HG03095 (cell line): ENCODE measurements around the gene NRXN2.
"Not testable (repeated sequence)": the region's sequence is repeated elsewhere in the genome, so short reads cannot be mapped to it uniquely, and the experiment has no call there.

Experiments used
- ATAC-seq: cut with Tn5 transposase; IDR thresholded peaks from one replicate; pipeline ENCODE4 v1.9.1; 2021; ENCODE audit warnings: moderate library complexity; ENCODE audit not compliant: unreplicated experiment

NRXN2 gene

DNA sequence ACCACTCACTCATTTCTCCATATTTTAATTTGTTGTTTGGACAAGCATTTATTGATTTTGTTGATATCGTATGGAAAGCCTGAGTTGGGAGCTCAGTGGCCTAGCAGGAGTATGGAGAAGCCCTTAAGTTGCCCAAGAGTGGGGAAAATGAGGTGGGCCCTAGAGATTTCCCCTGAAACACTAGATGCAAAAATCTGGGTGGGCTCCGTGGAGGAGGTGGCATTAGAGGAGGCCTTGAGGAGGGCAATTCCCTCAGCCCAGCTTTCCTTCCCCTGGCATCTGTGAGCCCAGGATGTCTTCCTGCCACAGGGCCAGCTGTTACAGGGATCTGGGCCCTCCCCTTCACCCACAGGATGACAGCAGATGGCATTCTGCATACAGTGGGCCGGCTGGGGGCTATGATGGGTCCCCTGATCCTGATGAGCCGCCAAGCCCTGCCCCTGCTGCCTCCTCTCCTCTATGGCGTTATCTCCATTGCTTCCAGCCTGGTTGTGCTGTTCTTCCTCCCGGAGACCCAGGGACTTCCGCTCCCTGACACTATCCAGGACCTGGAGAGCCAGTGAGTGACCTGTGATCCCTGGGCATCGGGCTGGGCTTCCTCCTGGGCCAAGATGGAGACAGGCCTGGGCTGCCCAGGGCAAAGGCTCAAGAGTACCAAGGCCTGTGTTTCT is 153.6 kb downstream of the NRXN2 start:
- ATAC-seq, result no peak

DNA sequence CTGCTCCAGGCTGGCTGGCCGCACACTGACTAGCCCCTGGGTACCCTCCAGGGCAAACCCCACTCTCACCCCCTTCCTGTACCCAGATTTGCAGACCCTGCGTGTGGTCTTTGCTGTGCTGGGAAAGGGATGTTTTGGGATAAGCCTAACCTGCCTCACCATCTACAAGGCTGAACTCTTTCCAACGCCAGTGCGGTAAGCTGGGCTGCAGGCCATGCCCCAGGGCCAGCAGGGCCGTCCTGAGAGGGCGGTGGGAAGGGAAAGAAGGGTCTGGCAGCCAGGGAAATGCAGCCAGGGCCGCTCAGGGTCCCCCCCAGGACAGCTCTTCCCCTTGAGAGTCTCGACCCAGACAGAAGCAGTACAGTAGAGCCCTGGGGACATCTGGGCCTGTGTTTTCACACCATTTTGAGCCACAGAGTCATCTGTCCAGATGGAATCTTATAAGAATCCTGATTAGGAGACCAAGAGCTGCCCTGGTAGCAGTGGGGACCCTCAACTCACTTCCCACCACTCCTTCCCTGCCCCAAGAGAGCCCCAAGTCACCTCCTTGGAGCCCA is 154.3 kb downstream of the NRXN2 start:
- ATAC-seq, result no peak

DNA sequence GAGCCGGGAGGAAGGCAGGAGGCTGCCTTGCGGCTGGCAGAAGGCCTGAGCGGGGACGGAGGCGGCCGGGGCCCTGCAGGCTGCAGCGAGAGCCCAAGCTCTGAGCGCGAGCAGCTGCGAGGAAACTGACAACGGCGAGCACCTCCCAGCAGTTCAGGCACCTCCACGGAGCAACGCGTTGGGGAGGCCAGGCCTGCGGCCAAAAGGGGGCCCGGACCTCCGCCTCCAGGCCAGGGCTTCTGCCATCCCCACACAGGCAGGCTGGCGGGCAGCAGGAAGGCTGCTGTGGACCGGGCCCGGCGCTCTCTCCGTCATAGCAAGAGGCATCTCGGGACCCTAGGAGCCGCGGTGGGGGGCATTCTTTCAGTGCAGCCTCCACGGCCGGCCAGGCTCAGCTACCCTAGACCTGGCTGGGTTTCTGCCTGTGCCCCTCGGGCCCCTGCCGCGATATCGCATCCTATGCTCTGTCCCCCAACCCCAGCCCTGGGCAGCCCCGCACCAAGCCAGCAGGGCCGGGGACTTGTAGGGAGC is 154.9 kb downstream of the NRXN2 start:
- no peak for ATAC-seq

DNA sequence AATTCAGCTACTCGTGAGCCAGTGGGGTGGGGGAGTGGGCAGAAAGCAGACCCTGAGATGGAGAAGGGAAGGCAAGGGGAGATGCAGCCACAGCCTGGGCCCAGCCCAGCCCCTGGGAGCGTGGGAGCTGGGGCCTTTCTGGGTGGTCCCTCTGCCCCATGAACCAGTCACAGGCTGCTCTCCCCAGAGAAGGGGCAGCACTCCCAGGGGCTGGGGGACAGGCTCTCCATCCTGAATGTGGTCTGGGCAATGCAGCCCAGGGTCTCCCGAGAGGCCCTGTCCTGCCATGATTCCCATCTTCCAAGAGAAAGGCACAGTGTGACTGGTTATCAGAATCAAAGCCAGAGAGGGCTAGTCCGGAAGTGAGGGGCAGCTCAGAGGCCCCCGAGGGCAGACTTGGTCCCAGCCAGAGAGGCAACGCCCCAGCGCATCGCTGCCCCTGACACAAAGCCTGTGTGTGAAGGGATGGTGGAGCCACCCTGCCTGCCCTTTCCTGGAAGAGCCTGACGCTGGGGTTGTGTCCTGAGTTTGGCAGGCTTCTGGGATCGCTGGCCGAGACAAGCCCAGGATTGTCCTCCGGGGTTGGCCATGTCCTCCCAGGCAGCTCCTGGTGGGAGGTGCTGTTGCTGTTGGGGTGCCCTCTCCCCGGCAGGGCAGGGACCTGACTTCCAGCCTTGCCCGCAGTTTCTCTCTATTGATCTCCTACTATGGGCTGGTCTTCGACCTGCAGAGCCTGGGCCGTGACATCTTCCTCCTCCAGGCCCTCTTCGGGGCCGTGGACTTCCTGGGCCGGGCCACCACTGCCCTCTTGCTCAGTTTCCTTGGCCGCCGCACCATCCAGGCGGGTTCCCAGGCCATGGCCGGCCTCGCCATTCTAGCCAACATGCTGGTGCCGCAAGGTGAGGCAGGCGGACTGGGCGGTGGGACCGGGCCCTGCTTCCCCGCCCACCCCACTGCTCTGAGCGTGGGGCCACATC is 155.8 kb downstream of the NRXN2 start:
- ATAC-seq, result no peak

DNA sequence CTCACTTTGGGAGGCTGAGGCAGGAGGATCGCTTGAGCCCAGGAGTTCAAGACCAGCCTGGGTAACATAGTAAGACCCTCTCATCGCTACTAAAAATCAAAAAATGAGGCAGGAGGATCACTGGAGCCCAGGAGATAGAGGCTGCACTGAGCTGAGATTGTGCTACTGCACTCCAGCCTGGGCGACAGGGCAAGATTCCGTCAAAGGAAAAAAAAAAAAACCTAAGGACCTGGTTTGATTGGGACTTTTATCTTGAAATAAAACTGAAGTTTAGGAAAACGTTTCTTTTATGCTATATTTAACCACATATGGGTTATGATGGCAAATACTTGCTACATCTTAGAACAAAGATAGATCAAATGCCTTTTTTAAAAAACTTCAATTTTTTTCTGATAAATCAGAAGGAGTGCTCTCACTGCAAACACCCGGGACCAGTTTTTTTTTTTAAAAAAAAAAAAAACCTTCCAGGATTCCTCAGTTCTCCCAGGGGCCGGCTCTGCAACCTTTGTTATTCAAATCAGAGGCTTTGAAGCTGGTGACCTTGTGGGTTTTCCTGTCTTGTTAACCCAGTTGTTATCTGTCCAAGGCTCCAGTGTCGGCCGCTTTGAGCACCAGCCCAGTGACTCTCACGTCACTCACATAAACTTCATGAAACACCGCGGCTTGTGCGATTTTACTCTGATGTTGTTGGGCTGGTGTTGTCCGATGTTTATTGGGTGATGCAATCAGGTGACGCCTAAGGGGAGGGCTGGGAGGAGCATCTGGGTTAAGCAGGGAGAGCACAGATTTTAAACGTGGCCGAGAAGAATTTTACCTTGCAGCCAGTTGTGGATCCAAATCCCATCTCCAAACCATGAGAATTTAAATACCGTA is 156.7 kb downstream of the NRXN2 start:
- ATAC-seq, result no peak

- ATAC-seq, result no peak
Measured at GRCh38 chr11:64564947-64565889, 157.8 kb downstream of the NRXN2 start.

DNA sequence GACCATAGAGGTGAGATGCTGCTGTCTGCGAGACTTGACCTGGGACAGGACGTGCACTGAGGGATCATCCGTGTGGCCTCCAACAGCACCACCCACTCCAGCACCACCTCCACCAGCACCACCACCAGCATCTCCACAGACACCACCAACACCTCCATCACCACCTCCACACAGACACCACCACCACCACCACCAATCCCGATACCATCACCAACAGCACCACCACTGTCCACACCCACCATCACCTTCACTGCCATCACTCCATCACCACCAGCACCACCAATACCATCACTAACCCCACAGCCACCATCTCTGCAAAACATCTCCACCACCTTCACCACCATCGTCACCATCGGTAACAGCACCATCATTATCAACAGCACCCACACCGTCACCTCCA is 158.6 kb downstream of the NRXN2 start:
- no peak for ATAC-seq

GRCh38 chr11:64563966-64564365 is 159.0 kb downstream of the NRXN2 start:
- ATAC-seq, result no peak

- ATAC-seq, result no peak
Measured at GRCh38 chr11:64562723-64563351, 160.2 kb downstream of the NRXN2 start.

- no peak for ATAC-seq
Measured at GRCh38 chr11:64561984-64562722, 160.8 kb downstream of the NRXN2 start.

GRCh38 chr11:64561429-64561828 is 161.6 kb downstream of the NRXN2 start:
- ATAC-seq, result not testable (repeated sequence)

DNA sequence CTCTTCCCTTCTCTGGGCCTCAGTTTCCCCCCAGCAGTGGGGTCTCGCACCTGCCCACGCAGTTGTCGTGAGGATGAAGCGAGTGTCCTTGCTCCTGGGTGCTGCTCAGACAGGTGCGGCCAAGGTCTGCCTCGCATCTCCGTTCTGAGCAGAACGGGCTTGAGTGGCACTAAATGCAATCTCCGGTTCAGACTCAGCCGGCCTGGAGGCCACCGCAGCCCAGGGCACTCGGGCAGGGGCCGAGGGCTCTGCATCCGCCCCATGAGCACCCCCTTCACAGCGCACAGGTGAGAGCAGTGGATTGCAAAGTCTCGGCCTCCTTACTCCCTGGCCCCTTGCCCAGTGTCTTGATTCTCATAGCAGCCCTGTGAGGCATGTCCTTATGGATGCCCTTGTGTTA is 162.1 kb downstream of the NRXN2 start:
- no peak for ATAC-seq

DNA sequence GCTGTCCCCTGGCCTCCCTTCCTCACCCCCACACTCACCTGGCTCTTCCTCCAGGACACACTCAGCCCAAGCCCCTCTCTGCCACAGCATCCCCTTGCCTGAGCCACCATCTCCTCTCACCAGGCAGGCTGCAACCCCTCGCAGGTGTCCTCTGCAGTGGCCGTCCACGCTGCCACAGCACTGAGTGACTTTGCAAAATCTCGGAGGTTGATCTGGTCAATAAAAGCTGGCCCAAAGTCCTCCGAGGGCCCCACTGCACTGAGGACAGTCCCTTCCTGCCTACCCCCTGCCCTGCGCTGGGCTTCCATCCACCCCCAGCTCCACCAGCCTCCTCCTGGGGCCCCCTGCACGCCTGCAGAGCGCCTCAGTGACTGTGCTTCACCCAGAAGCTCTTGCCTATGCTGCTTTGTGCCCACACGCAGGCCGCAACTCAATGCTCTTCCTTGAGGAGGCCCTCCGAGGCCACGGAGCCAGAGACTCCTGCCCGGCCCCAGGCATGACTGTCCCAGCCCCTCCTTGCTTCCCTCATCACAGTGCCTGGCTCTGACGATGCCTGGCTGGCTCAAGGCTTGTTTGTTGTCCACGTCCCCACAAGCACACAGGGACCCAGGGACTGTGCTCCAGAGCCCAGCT is 162.7 kb downstream of the NRXN2 start:
- no peak for ATAC-seq

GRCh38 chr11:64559351-64560138 is 163.5 kb downstream of the NRXN2 start:
- no peak for ATAC-seq

DNA sequence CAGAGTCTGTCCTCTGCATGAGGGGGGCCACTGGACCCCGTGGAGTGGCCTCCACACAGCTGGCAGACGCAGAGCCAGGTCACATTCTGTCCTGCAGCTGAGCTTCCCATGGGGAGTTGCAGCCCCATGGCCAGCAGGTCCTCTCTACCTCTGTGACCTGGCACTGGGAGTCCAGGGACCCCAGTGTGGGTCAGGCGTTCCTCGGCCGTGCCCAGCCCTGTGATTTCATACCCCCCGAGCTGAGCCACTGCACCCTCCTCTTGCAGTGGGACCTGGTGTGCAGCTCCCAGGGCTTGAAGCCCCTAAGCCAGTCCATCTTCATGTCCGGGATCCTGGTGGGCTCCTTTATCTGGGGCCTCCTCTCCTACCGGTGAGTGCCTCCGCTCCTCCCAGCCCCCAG is 164.1 kb downstream of the NRXN2 start:
- ATAC-seq, result no peak

- ATAC-seq, result no peak
Measured at GRCh38 chr11:64558065-64558745, 164.8 kb downstream of the NRXN2 start.
